ENCODE results near the gene POC1B. TPM values are rescaled to one million over a fixed set of nuclear protein-coding genes. Genes with fewer than 3 reads are reported as not detected.

Gene POC1B
- total and polyA plus RNA-seq, 8 donors, result 3.4 to 15.5 (median 6.2) TPM

GRCh38 chr12:89411846-89412245 is 114.0 kb downstream of the POC1B start:
- DNase-seq, result no peak
- Histone ChIP-seq H3K27ac (no peak overlapping the region), H3K27me3 (no peaks in the 10 kb centered on the region), H3K4me1 (no peaks in the 10 kb centered on the region), H3K9me3 (no peaks in the 10 kb centered on the region), H3K36me3 (no peaks in the 10 kb centered on the region), H3K4me3 (no peak overlapping the region)
- FAIRE-seq, result no peak
- intact Hi-C loops (cut with DNase I), result no loop called here
- no peak for ATAC-seq
- WGBS, 2 donors, result 65 to 72% methylated on average over 4 of the region's 4 CpGs
- TF ChIP-seq CTCF (IDR thresholded peaks at IDR 0.05), result no peak

- Histone ChIP-seq H3K36me3 (no peaks in the 10 kb centered on the region), H3K27ac (no peak overlapping the region), H3K9me3 (no peaks in the 10 kb centered on the region), H3K4me3 (no peak overlapping the region), H3K4me1 (no peaks in the 10 kb centered on the region), H3K27me3 (no peaks in the 10 kb centered on the region)
- no peak for DNase-seq
- no peak for FAIRE-seq
- WGBS, 2 donors, result 92 to 95% methylated on average over 2 of the region's 2 CpGs
- intact Hi-C loops (cut with DNase I), result no loop called here
- no peak for TF ChIP-seq CTCF (IDR thresholded peaks at IDR 0.05)
- no peak for ATAC-seq
Observed at GRCh38 chr12:89411234-89411633, 114.6 kb downstream of the POC1B start.

- intact Hi-C loops (cut with DNase I), result no loop called here
- no peak for FAIRE-seq
- no peak for TF ChIP-seq CTCF (IDR thresholded peaks at IDR 0.05)
Observed at GRCh38 chr12:89405626-89406345, 120.1 kb downstream of the POC1B start.

GRCh38 chr12:89401433-89402058 is 124.3 kb downstream of the POC1B start:
- Histone ChIP-seq H3K36me3 (no peaks in the 10 kb centered on the region), H3K4me3 (no peak overlapping the region), H3K27me3 (no peaks in the 10 kb centered on the region), H3K4me1 (no peaks in the 10 kb centered on the region), H3K27ac (no peak overlapping the region), H3K9me3 (no peaks in the 10 kb centered on the region)
- 64 to 69% methylated on average over 3 of the region's 3 CpGs for WGBS, 2 donors
- FAIRE-seq, result no peak
- no peak for ATAC-seq
- no peak for TF ChIP-seq CTCF (IDR thresholded peaks at IDR 0.05)
- DNase-seq, result no peak
- intact Hi-C loops (cut with DNase I), result no loop called here

More at GRCh38 chr12:89405626-89406345, 120.1 kb downstream of the POC1B start:
- no peak overlapping the region for H3K4me3 ChIP-seq
- no peaks in the 10 kb centered on the region for H3K4me1 ChIP-seq
- H3K36me3 ChIP-seq, result no peaks in the 10 kb centered on the region
- 88 to 90% methylated on average over 4 of the region's 4 CpGs for WGBS, 2 donors
- no peaks in the 10 kb centered on the region for H3K27me3 ChIP-seq
- H3K27ac ChIP-seq, result no peak overlapping the region
- no peaks in the 10 kb centered on the region for H3K9me3 ChIP-seq
- DNase-seq, result no peak
- ATAC-seq, result peak in 1 of 4 donors; percentile 34

- Histone ChIP-seq H3K36me3 (no peaks in the 10 kb centered on the region), H3K27ac (no peak overlapping the region), H3K9me3 (no peaks in the 10 kb centered on the region), H3K4me1 (no peaks in the 10 kb centered on the region), H3K27me3 (no peaks in the 10 kb centered on the region), H3K4me3 (no peak overlapping the region)
- 96 to 98% methylated on average over 6 of the region's 6 CpGs for WGBS, 2 donors
- TF ChIP-seq CTCF (IDR thresholded peaks at IDR 0.05), result no peak
- no peak for DNase-seq
- intact Hi-C loops (cut with DNase I), result no loop called here
- no peak for FAIRE-seq
- ATAC-seq, result no peak
Observed at GRCh38 chr12:89400415-89400814, 125.4 kb downstream of the POC1B start.
